Progenitor cell of endocrine pancreas (in vitro differentiated cells): Measurements from ENCODE around the gene AASDHPPT. TPM values are rescaled to one million over a fixed set of nuclear protein-coding genes. Genes with fewer than 3 reads are reported as not detected.

Experiments used
- DNase-seq: peaks from one replicate; pipeline ENCODE4 v3.0.0; 2021; ENCODE audit warnings: low spot score; ENCODE audit not compliant: unreplicated experiment
- H3K27ac Mint-ChIP-seq: 2 replicates; pipeline ENCODE4 v1.8.0; 2021; ENCODE audit warnings: mild to moderate bottlenecking, moderate library complexity, mixed read lengths
- H3K27me3 Mint-ChIP-seq: 2 replicates; pipeline ENCODE4 v1.8.0; 2021; ENCODE audit warnings: mixed read lengths
- H3K36me3 Mint-ChIP-seq: 2 replicates; pipeline ENCODE4 v1.8.0; 2022; ENCODE audit warnings: mixed read lengths; ENCODE audit not compliant: insufficient read depth
- H3K4me1 Mint-ChIP-seq: 2 replicates; pipeline ENCODE4 v1.8.0; 2021; ENCODE audit warnings: low read depth, mixed read lengths
- H3K4me3 Mint-ChIP-seq: 2 replicates; pipeline ENCODE4 v1.8.0; 2021; ENCODE audit warnings: low read depth, mild to moderate bottlenecking, moderate library complexity, mixed read lengths
- H3K9me3 Mint-ChIP-seq: 2 replicates; pipeline ENCODE4 v1.8.0; 2021; ENCODE audit warnings: low read depth, mixed read lengths
- total RNA-seq: library from RNA; stranded (reverse); gene quantifications from 2 replicates; pipeline ENCODE4 v1.2.1, GENCODE V29; 2021
- TF ChIP-seq, protein P1 (sequence below): fragments of 200-600 bp; sonication (generic); IDR thresholded peaks from one replicate; pipeline ENCODE4 v1.5.0; 2021; ENCODE audit warnings: antibody characterized with exemption, mild to moderate bottlenecking; ENCODE audit not compliant: unreplicated experiment

The AASDHPPT gene
- total RNA-seq, 1 donor from 2014 or later: 56.7 TPM

- H3K4me3 Mint-ChIP-seq: no peak overlapping the region
- peaks cover 37% of the 10 kb centered on the region for H3K4me1 Mint-ChIP-seq
- no peak for DNase-seq
- peaks cover 3% of the 10 kb centered on the region for H3K36me3 Mint-ChIP-seq
- no peak overlapping the region for H3K27ac Mint-ChIP-seq
- H3K27me3 Mint-ChIP-seq: no peaks in the 10 kb centered on the region
- TF ChIP-seq, protein P1, sequence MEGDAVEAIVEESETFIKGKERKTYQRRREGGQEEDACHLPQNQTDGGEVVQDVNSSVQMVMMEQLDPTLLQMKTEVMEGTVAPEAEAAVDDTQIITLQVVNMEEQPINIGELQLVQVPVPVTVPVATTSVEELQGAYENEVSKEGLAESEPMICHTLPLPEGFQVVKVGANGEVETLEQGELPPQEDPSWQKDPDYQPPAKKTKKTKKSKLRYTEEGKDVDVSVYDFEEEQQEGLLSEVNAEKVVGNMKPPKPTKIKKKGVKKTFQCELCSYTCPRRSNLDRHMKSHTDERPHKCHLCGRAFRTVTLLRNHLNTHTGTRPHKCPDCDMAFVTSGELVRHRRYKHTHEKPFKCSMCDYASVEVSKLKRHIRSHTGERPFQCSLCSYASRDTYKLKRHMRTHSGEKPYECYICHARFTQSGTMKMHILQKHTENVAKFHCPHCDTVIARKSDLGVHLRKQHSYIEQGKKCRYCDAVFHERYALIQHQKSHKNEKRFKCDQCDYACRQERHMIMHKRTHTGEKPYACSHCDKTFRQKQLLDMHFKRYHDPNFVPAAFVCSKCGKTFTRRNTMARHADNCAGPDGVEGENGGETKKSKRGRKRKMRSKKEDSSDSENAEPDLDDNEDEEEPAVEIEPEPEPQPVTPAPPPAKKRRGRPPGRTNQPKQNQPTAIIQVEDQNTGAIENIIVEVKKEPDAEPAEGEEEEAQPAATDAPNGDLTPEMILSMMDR: no peak
- H3K9me3 Mint-ChIP-seq: peaks cover 3% of the 10 kb centered on the region
These were observed 51.3 kb downstream of the AASDHPPT start for GRCh38 chr11:106128740-106129139.

DNA sequence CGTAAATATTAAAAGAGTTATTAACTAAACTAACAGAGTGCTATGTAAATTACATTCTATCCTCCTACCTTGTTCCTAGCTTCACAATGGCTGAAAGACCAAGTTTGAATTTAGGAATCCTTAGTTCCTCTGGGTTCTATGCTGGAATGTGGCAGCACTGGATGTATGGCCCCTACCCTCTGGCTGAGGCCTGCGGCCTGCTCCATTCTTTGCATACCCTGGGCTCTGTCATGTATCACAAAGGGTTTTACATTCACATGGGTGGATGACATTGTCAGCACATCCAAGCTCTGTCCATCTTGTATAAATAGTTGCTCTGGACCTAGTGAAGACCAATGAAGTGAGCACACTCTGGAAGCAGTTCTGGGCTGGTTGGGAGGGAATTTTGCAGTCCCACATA is 54.5 kb downstream of the AASDHPPT start:
- TF ChIP-seq, protein P1: no peak
- H3K4me3 Mint-ChIP-seq: no peak overlapping the region
- peaks cover 3% of the 10 kb centered on the region for H3K36me3 Mint-ChIP-seq
- DNase-seq: no peak
- peaks cover 14% of the 10 kb centered on the region for H3K9me3 Mint-ChIP-seq
- H3K27ac Mint-ChIP-seq: peak overlapping the region; percentile 27
- H3K4me1 Mint-ChIP-seq: peaks cover 30% of the 10 kb centered on the region
- H3K27me3 Mint-ChIP-seq: no peaks in the 10 kb centered on the region

- H3K27me3 Mint-ChIP-seq: no peaks in the 10 kb centered on the region
- no peak overlapping the region for H3K4me3 Mint-ChIP-seq
- peaks cover 19% of the 10 kb centered on the region for H3K9me3 Mint-ChIP-seq
- peaks cover 25% of the 10 kb centered on the region for H3K4me1 Mint-ChIP-seq
- H3K36me3 Mint-ChIP-seq: peaks cover 3% of the 10 kb centered on the region
- H3K27ac Mint-ChIP-seq: no peak overlapping the region
- DNase-seq: no peak
- TF ChIP-seq, protein P1: no peak
These were observed 55.3 kb downstream of the AASDHPPT start for GRCh38 chr11:106132582-106133354.

GRCh38 chr11:106133529-106133928 is 56.1 kb downstream of the AASDHPPT start:
- Mint-ChIP-seq H3K4me1 (peaks cover 21% of the 10 kb centered on the region), H3K27me3 (no peaks in the 10 kb centered on the region), H3K9me3 (peaks cover 25% of the 10 kb centered on the region), H3K36me3 (peaks cover 3% of the 10 kb centered on the region), H3K4me3 (no peak overlapping the region), H3K27ac (no peak overlapping the region)
- TF ChIP-seq, protein P1: no peak
- DNase-seq: no peak

DNA sequence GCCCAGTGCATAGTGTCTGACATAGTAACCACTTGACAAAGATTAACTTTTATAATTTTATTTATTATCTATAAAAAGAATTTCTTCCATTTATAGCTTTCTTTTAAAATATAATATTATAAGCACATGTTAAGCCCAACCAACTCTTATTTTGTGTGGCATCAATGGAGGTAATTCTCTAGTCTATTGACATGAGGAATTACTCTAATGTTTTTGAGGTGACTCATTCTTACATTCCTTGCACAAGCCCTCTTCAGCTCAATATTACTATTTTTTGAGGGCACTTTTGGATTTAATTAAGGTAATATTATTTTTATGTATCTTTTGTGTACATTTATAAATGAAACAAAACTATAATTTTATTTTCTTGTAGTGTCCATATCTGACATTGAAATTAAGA is 59.6 kb downstream of the AASDHPPT start:
- no peak for DNase-seq
- Mint-ChIP-seq H3K4me3 (no peak overlapping the region), H3K9me3 (peaks cover 44% of the 10 kb centered on the region), H3K36me3 (peaks cover 7% of the 10 kb centered on the region), H3K27ac (no peak overlapping the region), H3K4me1 (peaks cover 6% of the 10 kb centered on the region), H3K27me3 (no peaks in the 10 kb centered on the region)
- TF ChIP-seq, protein P1: no peak
